CD4-positive, alpha-beta T cell treated with Interleukin-10 for 1 hour (primary cell): Measurements from ENCODE around the gene SNX24.
"Not testable (repeated sequence)": the region's sequence is repeated elsewhere in the genome, so short reads cannot be mapped to it uniquely, and the experiment has no call there.

Experiments used
- DNase-seq: peaks from one replicate; pipeline ENCODE4 v3.0.0-alpha.2; 2020

The SNX24 gene

GRCh38 chr5:122971333-122971732 is 125.9 kb downstream of the SNX24 start:
- no peak for DNase-seq

- DNase-seq = no peak
Measured at GRCh38 chr5:122972877-122973276, 127.5 kb downstream of the SNX24 start.

GRCh38 chr5:122973759-122974158 is 128.3 kb downstream of the SNX24 start:
- not testable (repeated sequence) for DNase-seq

- DNase-seq = not testable (repeated sequence)
Measured at GRCh38 chr5:122974251-122974650, 128.8 kb downstream of the SNX24 start.

- no peak for DNase-seq
Measured at GRCh38 chr5:122977319-122977718, 131.9 kb downstream of the SNX24 start.

- DNase-seq = no peak
Measured at GRCh38 chr5:122978068-122978467, 132.7 kb downstream of the SNX24 start.

GRCh38 chr5:122978644-122979297 is 133.4 kb downstream of the SNX24 start:
- no peak for DNase-seq

GRCh38 chr5:122981846-122982245 is 136.4 kb downstream of the SNX24 start:
- no peak for DNase-seq

GRCh38 chr5:122982376-122982775 is 137.0 kb downstream of the SNX24 start:
- no peak for DNase-seq

- DNase-seq = no peak
Measured at GRCh38 chr5:122984425-122984824, 139.0 kb downstream of the SNX24 start.

- no peak for DNase-seq
Measured at GRCh38 chr5:122985006-122985700, 139.7 kb downstream of the SNX24 start.

- DNase-seq = no peak
Measured at GRCh38 chr5:122985954-122986721, 140.7 kb downstream of the SNX24 start.

GRCh38 chr5:122996091-122996490 is 150.7 kb downstream of the SNX24 start:
- no peak for DNase-seq

GRCh38 chr5:122997294-122997693 is 151.9 kb downstream of the SNX24 start:
- no peak for DNase-seq

- peak; percentile 7 for DNase-seq
Measured at GRCh38 chr5:122999947-123000563, 154.6 kb downstream of the SNX24 start.

GRCh38 chr5:123000731-123001130 is 155.3 kb downstream of the SNX24 start:
- no peak for DNase-seq

GRCh38 chr5:123001808-123002207 is 156.4 kb downstream of the SNX24 start:
- DNase-seq = no peak

- DNase-seq = no peak
Measured at GRCh38 chr5:123007182-123007581, 161.8 kb downstream of the SNX24 start.

- DNase-seq = no peak
Measured at GRCh38 chr5:123007754-123008153, 162.3 kb downstream of the SNX24 start.

- no peak for DNase-seq
Measured at GRCh38 chr5:123012321-123012720, 166.9 kb downstream of the SNX24 start.

GRCh38 chr5:123014689-123015088 is 169.3 kb downstream of the SNX24 start:
- no peak for DNase-seq

- no peak for DNase-seq
Measured at GRCh38 chr5:123028222-123028621, 182.8 kb downstream of the SNX24 start.

- no peak for DNase-seq
Measured at GRCh38 chr5:123033157-123033671, 187.8 kb downstream of the SNX24 start.
